H9 (cell line): ENCODE data around the gene ASXL1. TPM values are rescaled to one million over a fixed set of nuclear protein-coding genes. Genes with fewer than 3 reads are reported as not detected.

Experiments
- DNase-seq: peaks from one replicate; pipeline ENCODE4 v3.0.0-alpha.2; 2017
- H2AFZ ChIP-seq: one replicate; pipeline ENCODE4 v1.6.1; 2013; ENCODE audit warnings: mild to moderate bottlenecking, low read length, control low read depth, moderate library complexity
- H2AK5ac ChIP-seq: 2 replicates; pipeline ENCODE4 v1.6.1; 2013; ENCODE audit warnings: low read length, control low read depth, mixed read lengths; ENCODE audit not compliant: insufficient read length
- H2BK120ac ChIP-seq: one replicate; pipeline ENCODE4 v1.6.1; 2013; ENCODE audit warnings: low read depth, mild to moderate bottlenecking, low read length, control low read depth, inconsistent platforms; ENCODE audit not compliant: poor library complexity, severe bottlenecking
- H2BK12ac ChIP-seq: 2 replicates; pipeline ENCODE4 v1.6.1; 2013; ENCODE audit warnings: low read length, control low read depth, mixed read lengths, low read depth; ENCODE audit not compliant: insufficient read length
- H2BK15ac ChIP-seq: 2 replicates; pipeline ENCODE4 v1.6.1; 2013; ENCODE audit warnings: low read depth, low read length, control low read depth
- H2BK20ac ChIP-seq: one replicate; pipeline ENCODE4 v1.6.1; 2013; ENCODE audit warnings: low read depth, mild to moderate bottlenecking, low read length, control low read depth, inconsistent platforms; ENCODE audit not compliant: poor library complexity, severe bottlenecking
- H2BK5ac ChIP-seq: 2 replicates; pipeline ENCODE4 v1.6.1; 2013; ENCODE audit warnings: low read length, control low read depth, mixed read lengths; ENCODE audit not compliant: insufficient read length
- H3K14ac ChIP-seq: 2 replicates; pipeline ENCODE4 v1.6.1; 2013; ENCODE audit warnings: low read length, control low read depth; ENCODE audit not compliant: insufficient read depth
- H3K18ac ChIP-seq: 2 replicates; pipeline ENCODE4 v1.6.1; 2013; ENCODE audit warnings: low read depth, mild to moderate bottlenecking, mixed read lengths, low read length, control low read depth; ENCODE audit not compliant: insufficient read length
- H3K23ac ChIP-seq: 2 replicates; pipeline ENCODE4 v1.6.1; 2013; ENCODE audit warnings: low read length, control low read depth, mixed read lengths, low read depth; ENCODE audit not compliant: insufficient read length
- H3K23me2 ChIP-seq: 2 replicates; pipeline ENCODE4 v1.6.1; 2013; ENCODE audit warnings: low read depth, mild to moderate bottlenecking, mixed read lengths, low read length, control low read depth; ENCODE audit not compliant: insufficient read length, poor library complexity, severe bottlenecking
- H3K27ac ChIP-seq: 2 replicates; pipeline ENCODE4 v1.5.1; 2013; ENCODE audit warnings: low read length, control low read depth, mixed read lengths, low read depth; ENCODE audit not compliant: insufficient read length
- H3K27me3 ChIP-seq: 2 replicates; pipeline ENCODE4 v1.6.1; 2013; ENCODE audit warnings: low read length, control low read depth, inconsistent platforms; ENCODE audit not compliant: insufficient read depth
- H3K4ac ChIP-seq: 2 replicates; pipeline ENCODE4 v1.6.1; 2013; ENCODE audit warnings: low read depth, mild to moderate bottlenecking, control low read depth, inconsistent platforms, low read length, moderate library complexity
- H3K4me1 ChIP-seq: 2 replicates; pipeline ENCODE4 v1.6.1; 2013; ENCODE audit warnings: low read length, control low read depth, inconsistent platforms; ENCODE audit not compliant: insufficient read depth
- H3K4me2 ChIP-seq: 2 replicates; pipeline ENCODE4 v1.6.1; 2013; ENCODE audit warnings: low read length, control low read depth, mixed read lengths; ENCODE audit not compliant: insufficient read length, insufficient read depth
- H3K56ac ChIP-seq: 2 replicates; pipeline ENCODE4 v1.6.1; 2013; ENCODE audit warnings: low read depth, mild to moderate bottlenecking, mixed read lengths, low read length, control low read depth; ENCODE audit not compliant: insufficient read length
- H3K79me1 ChIP-seq: 2 replicates; pipeline ENCODE4 v1.6.1; 2013; ENCODE audit warnings: low read depth, mild to moderate bottlenecking, moderate library complexity, low read length, control low read depth, inconsistent platforms; ENCODE audit not compliant: insufficient read depth, poor library complexity, severe bottlenecking
- H3K79me2 ChIP-seq: 2 replicates; pipeline ENCODE4 v1.6.1; 2013; ENCODE audit warnings: low read length, control low read depth, inconsistent platforms; ENCODE audit not compliant: insufficient read depth
- H3K9ac ChIP-seq: 2 replicates; pipeline ENCODE4 v1.6.1; 2013; ENCODE audit warnings: low read length, control low read depth, mixed read lengths; ENCODE audit not compliant: insufficient read length; ENCODE audit errors: extremely low read depth
- H3K9me3 ChIP-seq: one replicate; pipeline ENCODE4 v1.6.1; 2013; ENCODE audit warnings: low read depth, low read length, inconsistent platforms; ENCODE audit not compliant: control insufficient read depth
- H3T11ph ChIP-seq: one replicate; pipeline ENCODE4 v1.6.1; 2013; ENCODE audit warnings: mild to moderate bottlenecking, low read length, control low read depth, inconsistent platforms
- H4K20me1 ChIP-seq: one replicate; pipeline ENCODE4 v1.6.1; 2013; ENCODE audit not compliant: control insufficient read depth, insufficient read length, insufficient read depth
- H4K5ac ChIP-seq: 2 replicates; pipeline ENCODE4 v1.6.1; 2013; ENCODE audit warnings: low read depth, mild to moderate bottlenecking, mixed read lengths, low read length, control low read depth; ENCODE audit not compliant: insufficient read length
- H4K8ac ChIP-seq: replicated peaks from 2 replicates; pipeline ENCODE4 v1.6.1; 2013; ENCODE audit warnings: low read length, control low read depth, mixed read lengths, low read depth; ENCODE audit not compliant: insufficient read length
- H4K91ac ChIP-seq: 2 replicates; pipeline ENCODE4 v1.6.1; 2013; ENCODE audit warnings: low read depth, mild to moderate bottlenecking, moderate library complexity, mixed read lengths, low read length, control low read depth; ENCODE audit not compliant: insufficient read length
- H3K27ac Mint-ChIP-seq, 3 experiments: 2 replicates in 2 of 3; 3 replicates in 1 of 3; pipeline ENCODE4 v1.8.0; 2020 to 2021; ENCODE audit warnings: mixed read lengths in 3 of 3, mild to moderate bottlenecking in 1 of 3, moderate library complexity in 1 of 3
- H3K27me3 Mint-ChIP-seq: 2 replicates; pipeline ENCODE4 v1.8.0; 2021; ENCODE audit warnings: low read depth, mild to moderate bottlenecking, moderate library complexity, mixed read lengths
- H3K36me3 Mint-ChIP-seq, 3 experiments: 2 replicates in 2 of 3; 3 replicates in 1 of 3; pipeline ENCODE4 v1.8.0; 2020 to 2021; ENCODE audit warnings: low read depth in 3 of 3, mixed read lengths in 3 of 3; ENCODE audit not compliant: insufficient read depth in 1 of 3
- H3K4me1 Mint-ChIP-seq, 2 experiments: 2 replicates each; pipeline ENCODE4 v1.8.0; 2020; ENCODE audit warnings: mixed read lengths in 2 of 2
- H3K4me3 Mint-ChIP-seq, 2 experiments: 2 replicates in 1 of 2; 3 replicates in 1 of 2; pipeline ENCODE4 v1.8.0; 2020 to 2021; ENCODE audit warnings: mild to moderate bottlenecking in 2 of 2, mixed read lengths in 2 of 2, moderate library complexity in 1 of 2
- H3K9me3 Mint-ChIP-seq, 2 experiments: 2 replicates in 1 of 2; 3 replicates in 1 of 2; pipeline ENCODE4 v1.8.0; 2020; ENCODE audit warnings: mild to moderate bottlenecking in 2 of 2, mixed read lengths in 2 of 2, moderate library complexity in 1 of 2
- WGBS: extraction: QIAGEN DNeasy Blood & Tissue Kit; methylation state at CpG from one replicate; pipeline ENCODE4 v1.1.7; 2013; ENCODE audit warnings: missing lambda C conversion rate, low lambda C conversion rate, mixed read lengths; ENCODE audit not compliant: insufficient read length; ENCODE audit errors: extremely low coverage; 5-methylcytosine and 5-hydroxymethylcytosine counted together
- total RNA-seq: library from RNA; stranded (reverse); gene quantifications from 2 replicates; pipeline ENCODE4 v1.2.1, GENCODE V29; 2021
- TF ChIP-seq, protein P1 (sequence below): fragments of 200-600 bp; sonication (generic); conservative IDR thresholded peaks from 3 replicates; pipeline ENCODE4 v1.8.0; 2021; ENCODE audit warnings: antibody characterized with exemption, mild to moderate bottlenecking

ASXL1 gene
- total RNA-seq, 1 experiment from 2014 or later = 39.5 TPM

DNA sequence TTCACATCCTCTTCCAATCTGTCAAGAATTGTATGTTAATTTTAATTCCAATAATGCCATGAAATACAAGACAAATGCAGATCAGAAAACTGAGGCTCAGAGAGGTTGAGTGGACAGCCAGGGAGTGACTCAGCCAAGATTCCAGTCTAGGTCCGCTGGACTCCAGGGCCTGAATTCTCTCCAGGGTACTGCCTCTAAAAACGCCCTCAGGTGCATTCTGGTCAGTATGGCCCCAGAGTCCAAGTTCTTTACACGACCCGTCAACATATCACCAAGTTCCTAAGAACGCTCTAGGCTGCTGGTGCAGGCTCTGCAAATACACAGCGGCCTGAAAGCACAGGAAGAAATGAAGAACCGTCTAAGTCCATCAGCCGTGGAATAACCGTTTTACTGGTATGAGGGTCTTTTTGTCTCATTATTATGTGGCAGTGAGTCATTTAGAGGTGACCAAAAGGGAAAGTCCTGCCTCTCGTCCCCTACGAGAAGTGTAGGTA, 709 bp upstream of the ASXL1 start:
- Histone ChIP-seq H3T11ph (no peak overlapping the region), H4K91ac (no peak overlapping the region), H3K4me2 (peak overlapping the region; percentile 89), H3K9ac (peak overlapping the region; percentile 46), H2BK12ac (no peak overlapping the region), H3K4me1 (no peaks in the 10 kb centered on the region), H3K23ac (no peak overlapping the region), H2BK120ac (no peak overlapping the region), H4K20me1 (no peaks in the 10 kb centered on the region), H4K5ac (no peak overlapping the region), H2BK20ac (no peak overlapping the region), H3K23me2 (peaks cover 6% of the 10 kb centered on the region), H3K9me3 (no peaks in the 10 kb centered on the region), H3K14ac (no peak overlapping the region), H3K79me2 (no peaks in the 10 kb centered on the region), H2AK5ac (no peak overlapping the region), H3K27ac (no peak overlapping the region), H3K27me3 (peaks cover 19% of the 10 kb centered on the region; the same call in 1 of the 2 replicates), H3K79me1 (no peaks in the 10 kb centered on the region), H2BK15ac (no peak overlapping the region), H3K18ac (no peak overlapping the region), H2BK5ac (no peak overlapping the region), H2AFZ (peak overlapping the region; percentile 43), H3K4ac (no peak overlapping the region), H3K56ac (no peak overlapping the region), H4K8ac (no peak overlapping the region)
- WGBS = no CpG with 5 or more reads among the region's 11 CpGs
- DNase-seq = no peak
- Mint-ChIP-seq H3K4me3 (peak overlapping the region; percentile 96 to 98), H3K4me1 (peaks cover 12 to 15% of the 10 kb centered on the region in 2 experiments), H3K36me3 (peaks cover 0 to 8% (median 3%) of the 10 kb centered on the region in 3 experiments; a peak in 4 of 7 replicates), H3K27me3 (peaks cover 83% of the 10 kb centered on the region), H3K27ac (peak overlapping the region in 2 of 3 experiments; percentile 32 to 76; a peak in 2 of 7 replicates), H3K9me3 (no peaks in the 10 kb centered on the region; a peak in 1 of 5 replicates)
- TF ChIP-seq, protein P1, sequence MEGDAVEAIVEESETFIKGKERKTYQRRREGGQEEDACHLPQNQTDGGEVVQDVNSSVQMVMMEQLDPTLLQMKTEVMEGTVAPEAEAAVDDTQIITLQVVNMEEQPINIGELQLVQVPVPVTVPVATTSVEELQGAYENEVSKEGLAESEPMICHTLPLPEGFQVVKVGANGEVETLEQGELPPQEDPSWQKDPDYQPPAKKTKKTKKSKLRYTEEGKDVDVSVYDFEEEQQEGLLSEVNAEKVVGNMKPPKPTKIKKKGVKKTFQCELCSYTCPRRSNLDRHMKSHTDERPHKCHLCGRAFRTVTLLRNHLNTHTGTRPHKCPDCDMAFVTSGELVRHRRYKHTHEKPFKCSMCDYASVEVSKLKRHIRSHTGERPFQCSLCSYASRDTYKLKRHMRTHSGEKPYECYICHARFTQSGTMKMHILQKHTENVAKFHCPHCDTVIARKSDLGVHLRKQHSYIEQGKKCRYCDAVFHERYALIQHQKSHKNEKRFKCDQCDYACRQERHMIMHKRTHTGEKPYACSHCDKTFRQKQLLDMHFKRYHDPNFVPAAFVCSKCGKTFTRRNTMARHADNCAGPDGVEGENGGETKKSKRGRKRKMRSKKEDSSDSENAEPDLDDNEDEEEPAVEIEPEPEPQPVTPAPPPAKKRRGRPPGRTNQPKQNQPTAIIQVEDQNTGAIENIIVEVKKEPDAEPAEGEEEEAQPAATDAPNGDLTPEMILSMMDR = no peak
